Right lung (tissue), 5 donors: ENCODE measurements around the gene CACNA1D. TPM values are rescaled to one million over a fixed set of nuclear protein-coding genes. Genes with fewer than 3 reads are reported as not detected.
A peak's percentile ranks its signal among the peaks of the same experiment; 100 is the strongest.
"Not testable (repeated sequence)": the region's sequence is repeated elsewhere in the genome, so short reads cannot be mapped to it uniquely, and the experiment has no call there.

Experiments
- DNase-seq, 2 donors: peaks; one replicate each; pipeline ENCODE4 v3.0.0-alpha.2; 2013
- polyA plus RNA-seq, 5 donors: library from polyadenylated mRNA; unstranded; fragments of 120-200 nt; gene quantifications; one replicate each; pipeline versions ENCODE4 v1.2.1 to v1.2.3, GENCODE V29; 2013; ENCODE audit warnings: inconsistent platforms in 1 of 5, low replicate concordance in 1 of 5; ENCODE audit not compliant: insufficient read length in 5 of 5, insufficient read depth in 1 of 5

CACNA1D gene
- polyA plus RNA-seq, 5 donors: 41.9 to 56.4 (median 53.0) TPM

- no peak for DNase-seq
These were observed 156.7 kb downstream of the CACNA1D start for GRCh38 chr3:53650928-53651661.

GRCh38 chr3:53651927-53652326, 157.5 kb downstream of the CACNA1D start:
- no peak for DNase-seq

GRCh38 chr3:53657651-53658050, 163.2 kb downstream of the CACNA1D start:
- DNase-seq: no peak

DNA sequence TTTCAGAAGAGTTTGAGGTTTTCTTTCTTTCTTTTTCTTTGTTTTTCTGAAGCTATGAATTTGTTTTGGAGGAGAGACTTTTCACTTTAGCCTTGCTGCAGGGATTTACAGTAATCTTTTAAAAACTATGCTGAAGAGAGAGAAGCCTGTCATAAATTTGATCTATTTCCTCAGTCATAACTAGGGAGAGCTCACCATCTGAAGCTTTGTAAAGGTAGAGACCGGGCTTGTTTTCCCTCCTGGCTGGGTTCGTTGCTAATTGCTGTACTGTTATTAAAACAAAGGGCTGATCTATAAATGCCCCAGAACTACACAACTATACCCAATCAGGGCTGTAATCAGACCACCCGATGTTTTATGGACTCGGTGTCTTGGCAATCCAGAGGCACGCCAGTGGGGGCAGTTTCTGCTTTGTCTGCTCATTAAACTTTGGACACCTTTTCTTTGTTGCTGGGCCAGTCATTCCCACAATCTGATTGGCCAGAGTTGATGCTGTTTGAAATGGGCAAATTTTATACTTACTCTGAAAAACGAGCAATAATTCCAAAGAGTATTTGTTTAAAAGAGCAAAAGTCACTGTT, 164.3 kb downstream of the CACNA1D start:
- no peak for DNase-seq

DNA sequence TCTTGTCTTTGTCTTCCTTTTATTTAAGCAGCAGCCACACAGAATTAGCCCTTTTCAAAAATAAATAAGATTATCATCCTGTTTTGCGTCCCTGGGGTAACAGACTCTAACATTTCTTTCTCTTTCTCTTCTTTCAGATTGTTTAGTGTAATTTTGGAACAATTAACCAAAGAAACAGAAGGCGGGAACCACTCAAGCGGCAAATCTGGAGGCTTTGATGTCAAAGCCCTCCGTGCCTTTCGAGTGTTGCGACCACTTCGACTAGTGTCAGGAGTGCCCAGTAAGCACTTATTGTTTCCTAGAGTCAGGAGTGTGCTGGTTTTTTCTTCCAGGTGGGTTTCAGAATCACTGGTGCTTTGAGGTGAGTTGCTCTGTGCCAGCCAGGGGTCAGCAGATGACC, 165.6 kb downstream of the CACNA1D start:
- no peak for DNase-seq

DNA sequence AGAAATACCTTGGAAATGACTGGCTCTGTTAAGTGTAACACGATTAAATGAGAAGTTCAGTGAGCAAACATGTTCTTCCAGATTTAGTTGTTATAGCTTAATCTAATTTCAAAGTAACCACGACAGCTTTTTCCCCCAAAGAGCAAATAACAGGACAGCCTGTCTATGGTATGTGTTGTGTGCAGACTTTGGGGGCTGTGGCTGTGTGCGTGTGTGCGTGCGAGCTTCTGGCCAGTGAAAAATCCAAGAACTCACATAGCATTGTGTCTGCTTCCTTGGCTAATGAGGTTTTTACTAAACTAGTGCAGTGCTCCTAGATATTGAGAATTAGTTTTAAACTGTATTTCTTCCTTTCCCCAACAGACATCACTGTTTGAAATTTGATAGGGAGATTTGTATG, 167.1 kb downstream of the CACNA1D start:
- DNase-seq: no peak

GRCh38 chr3:53664812-53665211, 170.4 kb downstream of the CACNA1D start:
- DNase-seq: not testable (repeated sequence)

GRCh38 chr3:53665608-53666425, 171.4 kb downstream of the CACNA1D start:
- no peak for DNase-seq

- no peak for DNase-seq
These were observed 174.5 kb downstream of the CACNA1D start for GRCh38 chr3:53668872-53669271.

GRCh38 chr3:53670721-53671120, 176.3 kb downstream of the CACNA1D start:
- no peak for DNase-seq

DNA sequence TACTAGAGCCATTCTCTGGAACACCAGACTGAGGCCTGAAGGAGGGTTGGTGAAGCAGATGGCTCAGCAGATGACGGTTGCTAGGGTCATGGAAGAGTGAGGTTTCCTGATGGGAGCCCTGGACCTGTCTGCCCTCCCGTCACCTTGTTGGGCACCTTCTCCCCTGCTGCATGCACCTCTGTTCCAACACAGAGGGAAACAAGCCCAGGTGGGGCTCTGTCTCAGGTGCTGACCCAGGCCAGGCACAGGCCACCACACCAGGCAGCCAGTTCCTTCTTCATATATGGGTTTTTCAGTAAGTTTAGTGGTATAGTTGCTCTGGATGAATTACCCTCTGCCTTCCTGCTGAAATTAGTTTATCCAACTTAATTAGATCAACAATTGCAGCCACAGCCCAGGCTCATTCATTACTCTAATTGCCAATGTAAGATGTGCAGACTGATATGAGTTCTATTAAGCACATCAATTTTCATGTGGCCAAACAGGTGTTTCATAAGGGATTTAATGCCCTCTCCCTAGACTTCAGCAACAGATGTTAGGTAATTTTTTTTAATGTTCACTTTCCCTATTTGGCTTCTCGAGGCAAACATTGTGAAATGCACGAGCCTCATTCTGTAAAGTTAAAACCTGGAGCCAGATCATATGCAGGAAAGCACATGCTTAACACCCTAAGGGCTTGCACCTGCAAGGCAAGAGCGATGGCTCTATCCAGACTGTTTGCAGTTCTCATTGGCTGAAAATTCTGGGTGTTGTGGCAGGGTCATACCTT, 177.0 kb downstream of the CACNA1D start:
- no peak for DNase-seq

DNA sequence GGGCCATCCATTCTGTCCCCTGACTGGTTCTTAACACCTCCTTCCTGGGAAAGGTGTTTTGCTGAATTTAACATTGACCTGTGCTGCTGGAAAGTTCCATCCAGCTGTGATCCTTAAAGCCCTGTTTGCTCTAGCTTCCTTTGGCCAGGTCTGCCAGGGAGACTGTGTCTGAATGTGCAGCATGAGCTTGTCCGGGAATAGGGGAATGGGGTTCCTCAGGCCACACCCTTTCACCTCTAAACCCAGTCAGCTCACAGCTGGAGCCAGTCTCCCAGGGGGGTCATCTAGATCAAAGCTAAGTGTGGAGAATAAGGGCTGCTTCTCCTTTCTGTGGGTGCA, 177.5 kb downstream of the CACNA1D start:
- no peak for DNase-seq

DNA sequence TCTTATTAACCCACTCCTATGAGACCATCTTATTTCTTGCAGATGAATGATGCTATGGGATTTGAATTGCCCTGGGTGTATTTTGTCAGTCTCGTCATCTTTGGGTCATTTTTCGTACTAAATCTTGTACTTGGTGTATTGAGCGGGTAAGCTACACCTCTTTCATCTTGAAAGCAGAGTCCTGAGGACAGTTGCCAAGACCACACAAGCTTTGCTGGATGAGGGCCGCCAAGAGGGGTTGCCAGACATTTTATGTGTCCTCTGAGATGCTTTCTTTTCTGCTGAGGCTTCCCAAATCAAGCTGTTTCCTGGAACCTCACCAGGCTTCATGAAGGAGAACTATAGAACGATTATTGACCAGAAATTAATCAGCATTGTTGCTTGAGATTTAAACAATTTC, 178.6 kb downstream of the CACNA1D start:
- DNase-seq: peak; percentile 86 to 89

- DNase-seq: no peak
These were observed 179.4 kb downstream of the CACNA1D start for GRCh38 chr3:53673722-53674350.

DNA sequence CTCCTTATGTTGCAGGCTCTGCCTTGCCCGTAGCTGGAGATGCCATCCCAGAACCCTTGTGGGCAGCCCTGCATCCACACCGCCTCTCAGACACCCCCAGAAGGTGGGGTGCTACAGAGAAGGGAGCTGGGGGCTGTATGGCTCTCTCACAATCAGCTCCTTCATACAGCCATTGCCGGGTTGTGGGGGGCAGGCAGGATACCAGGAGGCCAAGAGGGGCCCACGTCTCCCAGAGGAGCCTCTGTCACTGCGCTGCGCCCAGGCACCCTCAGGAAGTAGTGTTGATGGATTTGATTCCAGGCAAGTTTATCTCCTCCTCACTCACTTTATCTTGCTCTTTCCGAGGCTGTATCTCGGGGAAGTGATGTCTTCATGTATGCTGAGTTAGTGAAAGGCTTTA, 180.2 kb downstream of the CACNA1D start:
- DNase-seq: no peak

DNA sequence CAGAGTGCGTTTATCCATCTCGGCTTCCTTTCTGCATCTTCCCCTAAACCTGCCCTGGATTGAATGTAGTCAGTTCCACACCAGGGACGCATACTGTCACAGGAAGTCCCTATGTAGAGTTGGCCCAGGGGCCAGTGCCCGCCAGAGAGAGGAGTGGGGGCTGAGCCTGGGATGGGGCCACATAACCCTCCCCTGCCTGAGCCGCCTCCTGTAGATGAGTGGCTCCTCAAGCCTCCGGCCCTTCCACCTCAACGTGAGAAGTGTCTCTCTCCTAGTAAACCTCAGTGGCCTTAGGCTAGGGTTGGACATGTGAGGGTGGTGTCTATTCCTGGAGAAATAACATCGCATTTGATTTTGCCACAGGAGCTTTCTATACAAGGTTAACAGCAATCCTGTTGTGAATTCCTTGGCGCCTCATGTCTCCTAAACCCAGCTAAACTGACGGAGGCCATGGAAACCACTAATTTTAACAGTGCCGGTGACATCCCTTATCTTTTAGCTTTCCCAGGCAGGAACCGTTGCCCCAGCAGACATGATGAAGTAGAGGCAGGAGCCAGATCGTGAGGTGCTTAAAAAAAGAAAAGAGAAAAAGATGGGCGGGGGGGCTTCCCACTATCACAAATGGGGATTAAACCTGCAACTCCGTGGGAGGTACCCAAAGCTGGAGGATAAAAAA, 180.7 kb downstream of the CACNA1D start:
- no peak for DNase-seq

- no peak for DNase-seq
These were observed 181.5 kb downstream of the CACNA1D start for GRCh38 chr3:53675942-53676341.

- no peak for DNase-seq
These were observed 183.0 kb downstream of the CACNA1D start for GRCh38 chr3:53677413-53677812.

DNA sequence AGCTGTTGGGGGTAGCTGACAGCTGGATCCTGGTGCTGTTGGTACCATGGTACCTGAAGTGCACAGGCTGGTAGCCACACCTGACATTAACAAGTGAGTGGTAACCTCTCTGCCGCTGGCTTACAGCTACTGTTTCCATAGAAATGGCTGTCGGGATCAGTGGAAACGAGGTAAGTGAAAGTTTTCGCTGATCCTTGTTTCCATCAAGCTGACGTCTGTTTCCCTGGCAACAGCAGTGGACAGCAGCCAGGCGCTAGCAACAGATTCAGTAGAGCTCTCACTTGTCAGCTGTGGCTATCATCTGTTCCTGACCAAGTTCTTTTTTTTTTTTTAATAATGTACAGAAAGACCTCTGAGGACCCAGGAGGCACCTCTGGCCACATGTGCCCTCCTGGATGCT, 185.6 kb downstream of the CACNA1D start:
- peak; percentile 88 to 90 for DNase-seq

DNA sequence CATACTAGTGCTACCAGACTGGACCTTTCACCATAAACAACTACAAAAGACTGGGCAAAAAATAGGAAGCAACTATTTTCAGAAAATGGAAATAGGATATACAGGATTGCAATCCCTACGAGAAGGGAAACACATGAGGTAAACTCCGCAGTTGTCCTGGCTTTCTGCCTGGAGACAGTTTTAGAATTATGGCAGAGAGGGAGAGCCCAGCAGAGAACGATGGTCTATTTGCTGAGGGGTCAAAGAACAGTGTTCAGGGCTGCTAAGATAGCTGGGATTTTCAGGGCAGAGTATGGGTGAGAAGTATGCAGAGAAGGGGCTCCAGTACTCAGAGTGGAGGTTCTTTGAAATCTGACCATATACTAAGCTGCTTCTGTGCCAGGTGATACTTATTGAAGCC, 188.4 kb downstream of the CACNA1D start:
- no peak for DNase-seq

DNA sequence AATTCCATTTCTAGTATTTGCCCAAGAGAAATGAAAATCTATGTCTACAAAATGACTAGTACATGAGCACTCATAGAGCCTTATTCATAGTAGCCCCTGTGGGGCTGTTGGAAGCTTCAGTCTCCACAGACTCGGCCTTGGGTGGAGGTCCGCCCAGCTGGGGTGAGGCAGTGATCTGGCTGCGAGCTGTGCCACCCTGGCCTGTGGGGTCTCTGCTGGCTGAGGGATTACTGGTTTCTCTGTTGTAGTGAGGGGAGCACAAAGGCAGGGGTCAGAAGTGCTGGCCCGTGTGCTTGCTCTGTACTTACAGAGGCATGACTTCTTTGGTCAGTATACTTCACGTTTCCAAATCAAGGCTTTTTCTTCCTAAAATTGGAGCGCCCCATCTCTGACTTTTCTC, 193.7 kb downstream of the CACNA1D start:
- no peak for DNase-seq
